Liver (tissue), 3 donors: Measurements from ENCODE around the gene FGFRL1.

Experiments used
- CTCF ChIP-seq: fragments of 150-350 bp; IDR thresholded peaks from 2 replicates; pipeline ENCODE4 v1.5.1; 2017; ENCODE audit warnings: improper control_type of control experiment, low read depth, low read length; ENCODE audit not compliant: missing input control
- JUND ChIP-seq, 2 donors: IDR thresholded peaks; 2 replicates each; pipeline ENCODE4 v1.6.1; 2016; ENCODE audit warnings: antibody characterized with exemption in 2 of 2
- MAX ChIP-seq: IDR thresholded peaks from 2 replicates; pipeline ENCODE4 v1.6.1; 2016; ENCODE audit warnings: antibody characterized with exemption
- NR2F2 ChIP-seq: IDR thresholded peaks from 2 replicates; pipeline ENCODE4 v1.6.1; 2016; ENCODE audit warnings: antibody characterized with exemption
- RAD21 ChIP-seq, 2 donors: IDR thresholded peaks; 2 replicates each; pipeline ENCODE4 v1.6.1; 2016; ENCODE audit warnings: antibody characterized with exemption in 2 of 2, mild to moderate bottlenecking in 2 of 2
- REST ChIP-seq: IDR thresholded peaks from 2 replicates; pipeline ENCODE4 v1.6.1; 2016; ENCODE audit warnings: antibody characterized with exemption, mild to moderate bottlenecking
- SP1 ChIP-seq: IDR thresholded peaks from 2 replicates; pipeline ENCODE4 v1.6.1; 2018; ENCODE audit warnings: antibody characterized with exemption, mild to moderate bottlenecking
- donor health status: healthy.
- donor health status: healthy.

- TF ChIP-seq JUND (IDR thresholded peaks at IDR 0.05) (no peak), MAX (no peak), NR2F2 (no peak), CTCF (no peak), RAD21 (IDR thresholded peaks at IDR 0.05) (no peak), SP1 (no peak), REST (no peak)
Observed at GRCh38 chr4:1013225-1014073, 2.0 kb downstream of the FGFRL1 start.
